Loucy (cell line): ENCODE measurements around the gene CPEB2.

Experiments used
- H2AFZ ChIP-seq: fragments of 200-600 bp; sonication (generic); 2 replicates; pipeline ENCODE4 v1.6.0; 2016; ENCODE audit warnings: antibody characterized with exemption, mild to moderate bottlenecking, low read length, moderate library complexity
- H3F3A ChIP-seq: fragments of 200-600 bp; 2 replicates; pipeline ENCODE4 v1.6.0; 2016; ENCODE audit warnings: antibody characterized with exemption, low read depth, mild to moderate bottlenecking
- H3K27me3 ChIP-seq: fragments of 200-600 bp; sonication (generic); 2 replicates; pipeline ENCODE4 v1.6.1; 2014; ENCODE audit warnings: low read length, mild to moderate bottlenecking; ENCODE audit not compliant: insufficient read depth, poor library complexity, severe bottlenecking
- H3K36me3 ChIP-seq: fragments of 200-600 bp; sonication (generic); 2 replicates; pipeline ENCODE4 v1.6.1; 2016; ENCODE audit warnings: low read length; ENCODE audit not compliant: insufficient read depth
- H3K4me1 ChIP-seq: fragments of 200-600 bp; sonication (generic); 2 replicates; pipeline ENCODE4 v1.5.1; 2014; ENCODE audit warnings: low read length, mild to moderate bottlenecking; ENCODE audit not compliant: insufficient read depth, poor library complexity, severe bottlenecking
- H3K4me2 ChIP-seq: fragments of 200-600 bp; sonication (generic); 2 replicates; pipeline ENCODE4 v1.6.0; 2014; ENCODE audit warnings: antibody characterized with exemption, low read length, low read depth, mild to moderate bottlenecking; ENCODE audit not compliant: poor library complexity, severe bottlenecking
- H3K4me3 ChIP-seq: fragments of 200-600 bp; sonication (generic); 2 replicates; pipeline ENCODE4 v1.5.1; 2014; ENCODE audit warnings: low read length, mild to moderate bottlenecking, mixed read lengths; ENCODE audit not compliant: poor library complexity, severe bottlenecking
- H3K79me2 ChIP-seq: fragments of 200-600 bp; sonication (generic); 2 replicates; pipeline ENCODE4 v1.6.1; 2014; ENCODE audit warnings: low read length; ENCODE audit not compliant: insufficient read depth
- H3K9ac ChIP-seq: fragments of 200-600 bp; sonication (generic); 2 replicates; pipeline ENCODE4 v1.6.0; 2014; ENCODE audit warnings: mild to moderate bottlenecking, low read depth, low read length, moderate library complexity; ENCODE audit not compliant: poor library complexity, severe bottlenecking
- H3K9me2 ChIP-seq: fragments of 200-600 bp; sonication (generic); replicated peaks from 2 replicates; pipeline ENCODE4 v1.6.1; 2016; ENCODE audit warnings: low read depth, low read length, mixed read lengths
- H3K9me3 ChIP-seq: fragments of 200-600 bp; sonication (generic); 2 replicates; pipeline ENCODE4 v1.6.1; 2014; ENCODE audit warnings: mild to moderate bottlenecking, antibody characterized with exemption, low read length, low read depth; ENCODE audit not compliant: insufficient read depth
- H4K20me1 ChIP-seq: fragments of 200-600 bp; sonication (generic); 2 replicates; pipeline ENCODE4 v1.6.0; 2014; ENCODE audit warnings: antibody characterized with exemption, low read length, mild to moderate bottlenecking; ENCODE audit not compliant: insufficient read depth, poor library complexity, severe bottlenecking
- CTCF ChIP-seq: fragments of 200-600 bp; sonication (generic); conservative IDR thresholded peaks from 2 replicates; pipeline ENCODE4 v1.5.1; 2014; ENCODE audit warnings: mild to moderate bottlenecking, antibody characterized with exemption, low read length
- EZH2phosphoT487 ChIP-seq: fragments of 200-600 bp; IDR thresholded peaks from 2 replicates; pipeline ENCODE4 v1.6.1; 2018; ENCODE audit warnings: antibody characterized with exemption, mild to moderate bottlenecking, moderate library complexity, borderline replicate concordance

The CPEB2 gene

GRCh38 chr4:15066140-15066539 lies 63.9 kb downstream of the CPEB2 start:
- no peaks in the 10 kb centered on the region for H3K27me3 ChIP-seq
- TF ChIP-seq EZH2phosphoT487 (no peak), CTCF (no peak)
- H3K9ac ChIP-seq, result no peak overlapping the region
- no peak overlapping the region for H2AFZ ChIP-seq
- H3K79me2 ChIP-seq, result no peaks in the 10 kb centered on the region
- no peaks in the 10 kb centered on the region for H3K9me3 ChIP-seq
- no peaks in the 10 kb centered on the region for H3F3A ChIP-seq
- peaks cover 29% of the 10 kb centered on the region; the same call in 1 of the 2 replicates for H3K36me3 ChIP-seq
- peaks cover 5% of the 10 kb centered on the region for H3K4me1 ChIP-seq
- no peak overlapping the region for H3K4me3 ChIP-seq
- H3K9me2 ChIP-seq, result no peaks in the 10 kb centered on the region
- H4K20me1 ChIP-seq, result no peaks in the 10 kb centered on the region
- no peak overlapping the region for H3K4me2 ChIP-seq

- Histone ChIP-seq H3K79me2 (no peaks in the 10 kb centered on the region), H3K4me1 (peaks cover 5% of the 10 kb centered on the region), H2AFZ (no peak overlapping the region), H3F3A (no peaks in the 10 kb centered on the region), H3K9me2 (no peaks in the 10 kb centered on the region), H3K4me2 (no peak overlapping the region), H3K27me3 (no peaks in the 10 kb centered on the region), H3K9ac (no peak overlapping the region), H4K20me1 (no peaks in the 10 kb centered on the region), H3K36me3 (peaks cover 23% of the 10 kb centered on the region; the same call in 1 of the 2 replicates), H3K9me3 (no peaks in the 10 kb centered on the region), H3K4me3 (no peak overlapping the region)
- TF ChIP-seq CTCF (no peak), EZH2phosphoT487 (no peak)
Observed at GRCh38 chr4:15068298-15068697, 66.0 kb downstream of the CPEB2 start.

GRCh38 chr4:15075875-15076274 lies 73.6 kb downstream of the CPEB2 start:
- H3K4me3 ChIP-seq, result no peak overlapping the region
- H4K20me1 ChIP-seq, result no peaks in the 10 kb centered on the region
- H3K4me1 ChIP-seq, result no peaks in the 10 kb centered on the region
- H3K36me3 ChIP-seq, result no peaks in the 10 kb centered on the region
- TF ChIP-seq CTCF, result no peak
- no peak for TF ChIP-seq EZH2phosphoT487
- H3F3A ChIP-seq, result no peaks in the 10 kb centered on the region
- H3K9me3 ChIP-seq, result no peaks in the 10 kb centered on the region
- H3K4me2 ChIP-seq, result no peak overlapping the region
- H3K9me2 ChIP-seq, result no peaks in the 10 kb centered on the region
- no peak overlapping the region for H3K9ac ChIP-seq
- H2AFZ ChIP-seq, result no peak overlapping the region
- no peaks in the 10 kb centered on the region for H3K79me2 ChIP-seq
- no peaks in the 10 kb centered on the region for H3K27me3 ChIP-seq
